Activated naive CD4-positive, alpha-beta T cell treated with anti-CD3 and anti-CD28 coated beads, Interleukin-2, amount 50 U/mL, for 24 hours (primary cell): ENCODE data around the gene ZNF567.
"Not testable (repeated sequence)": the region's sequence is repeated elsewhere in the genome, so short reads cannot be mapped to it uniquely, and the experiment has no call there.

Source experiments
- H3K27ac Mint-ChIP-seq: one replicate; pipeline ENCODE4 v1.8.0; 2021; ENCODE audit warnings: mild to moderate bottlenecking, mixed read lengths
- H3K27me3 Mint-ChIP-seq: one replicate; pipeline ENCODE4 v1.8.0; 2021; ENCODE audit warnings: mixed read lengths
- H3K36me3 Mint-ChIP-seq: one replicate; pipeline ENCODE4 v1.8.0; 2021; ENCODE audit warnings: mixed read lengths
- H3K4me1 Mint-ChIP-seq: one replicate; pipeline ENCODE4 v1.8.0; 2021; ENCODE audit warnings: mixed read lengths
- H3K4me3 Mint-ChIP-seq: one replicate; pipeline ENCODE4 v1.8.0; 2021; ENCODE audit warnings: mild to moderate bottlenecking, mixed read lengths
- H3K9me3 Mint-ChIP-seq: one replicate; pipeline ENCODE4 v1.8.0; 2021; ENCODE audit warnings: mixed read lengths

The ZNF567 gene

DNA sequence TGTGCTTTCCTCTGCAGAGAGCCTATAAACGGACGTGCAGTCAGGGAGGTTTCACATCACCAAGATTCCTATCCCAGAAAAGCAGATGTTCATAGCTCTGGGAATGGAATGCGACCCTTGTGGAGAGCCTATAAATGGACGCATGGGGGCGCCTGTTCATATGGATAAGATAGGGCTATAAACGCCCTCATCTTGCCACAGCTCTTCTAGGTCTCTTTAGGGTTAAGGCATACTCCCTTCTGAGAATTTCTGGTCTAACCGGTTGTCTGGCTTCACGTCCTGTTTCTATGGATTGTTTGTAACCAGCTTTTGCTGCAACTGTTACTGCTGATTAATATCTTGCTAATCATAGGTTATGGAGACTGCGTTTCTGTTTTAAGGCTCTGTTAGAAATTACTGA lies 48.8 kb downstream of the ZNF567 start:
- H3K27me3 Mint-ChIP-seq, H3K4me1 Mint-ChIP-seq, H3K4me3 Mint-ChIP-seq, H3K27ac Mint-ChIP-seq: not testable (repeated sequence)
- peaks cover 51% of the 10 kb centered on the region for H3K9me3 Mint-ChIP-seq
- peaks cover 67% of the 10 kb centered on the region for H3K36me3 Mint-ChIP-seq

DNA sequence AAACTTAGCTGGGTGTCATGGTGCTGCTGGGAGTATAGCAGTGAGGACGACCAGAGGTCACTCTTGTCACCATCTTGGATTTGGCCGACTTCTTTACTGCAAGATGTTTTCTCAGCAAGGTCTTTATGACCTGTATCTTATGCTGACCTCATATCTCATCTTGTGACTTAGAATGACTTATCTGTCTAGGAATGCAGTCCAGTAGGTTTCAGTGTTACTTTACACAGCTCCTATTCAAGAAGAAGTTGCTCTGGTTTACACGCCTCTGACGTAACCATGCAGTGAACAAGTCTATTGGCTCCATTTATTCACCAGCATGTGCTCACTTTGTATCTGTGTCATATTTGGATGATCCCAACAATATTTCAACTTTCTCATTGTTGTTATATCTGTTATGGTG lies 58.5 kb downstream of the ZNF567 start:
- H3K9me3 Mint-ChIP-seq = peaks cover 13% of the 10 kb centered on the region
- H3K27me3 Mint-ChIP-seq = no peaks in the 10 kb centered on the region
- no peaks in the 10 kb centered on the region for H3K4me1 Mint-ChIP-seq
- no peak overlapping the region for H3K4me3 Mint-ChIP-seq
- peaks cover 58% of the 10 kb centered on the region for H3K36me3 Mint-ChIP-seq
- no peak overlapping the region for H3K27ac Mint-ChIP-seq

DNA sequence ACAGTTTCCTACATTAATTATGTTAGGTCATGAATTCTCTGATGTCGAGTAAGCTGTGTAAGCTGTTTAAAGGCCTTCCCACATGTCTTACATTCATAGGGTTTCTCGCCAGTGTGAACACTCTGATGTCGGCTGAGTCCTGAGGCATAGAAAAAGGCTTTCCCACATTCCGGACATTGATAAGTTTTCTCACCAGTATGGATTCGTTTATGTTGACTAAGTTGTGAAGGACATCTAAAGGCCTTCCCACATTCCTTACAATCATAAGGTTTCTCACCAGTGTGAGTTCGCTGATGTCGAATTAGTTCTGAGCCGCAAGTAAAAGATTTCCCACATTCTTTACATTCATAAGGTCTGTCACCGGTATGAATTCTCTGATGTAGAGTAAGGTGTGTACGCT lies 60.3 kb downstream of the ZNF567 start:
- Mint-ChIP-seq H3K36me3 (peaks cover 65% of the 10 kb centered on the region), H3K27me3 (no peaks in the 10 kb centered on the region), H3K4me1 (no peaks in the 10 kb centered on the region), H3K9me3 (peaks cover 15% of the 10 kb centered on the region), H3K4me3 (no peak overlapping the region), H3K27ac (no peak overlapping the region)

DNA sequence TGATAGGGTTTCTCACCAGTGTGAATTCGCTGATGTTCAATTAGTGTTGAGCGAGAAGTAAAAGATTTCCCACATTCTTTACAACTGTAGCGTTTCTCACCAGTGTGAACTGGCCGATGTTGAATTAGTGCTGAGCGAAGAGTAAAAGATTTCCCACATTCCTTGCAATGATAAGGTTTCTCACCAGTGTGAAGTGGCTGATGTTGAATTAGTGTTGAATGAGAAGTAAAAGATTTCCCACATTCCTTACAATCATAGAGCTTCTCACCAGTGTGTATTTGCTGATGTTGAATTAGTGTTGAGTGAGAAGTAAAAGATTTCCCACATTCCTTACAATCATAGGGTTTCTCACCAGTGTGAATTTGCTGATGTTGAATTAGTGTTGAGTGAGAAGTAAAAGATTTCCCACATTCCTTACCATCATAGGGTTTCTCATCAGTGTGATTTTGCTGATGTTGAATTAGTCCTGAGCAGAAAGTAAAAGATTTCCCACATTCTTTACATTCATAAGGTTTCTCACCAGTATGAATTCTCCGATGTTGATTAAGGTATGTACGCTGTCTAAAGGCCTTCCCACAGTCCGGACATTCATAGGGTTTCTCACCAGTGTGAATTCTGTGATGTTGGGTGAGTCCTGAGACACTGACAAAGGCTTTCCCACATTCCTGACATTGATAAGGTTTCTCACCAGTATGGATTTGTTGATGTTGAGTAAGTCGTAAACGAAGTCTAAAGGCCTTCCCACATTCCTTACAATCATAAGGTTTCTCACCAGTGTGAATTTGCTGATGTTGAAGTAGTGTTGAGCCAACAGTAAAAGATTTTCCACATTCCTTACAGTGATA lies 61.2 kb downstream of the ZNF567 start:
- Mint-ChIP-seq H3K9me3 (peaks cover 15% of the 10 kb centered on the region), H3K27me3 (no peaks in the 10 kb centered on the region), H3K27ac (no peak overlapping the region), H3K4me3 (no peak overlapping the region), H3K36me3 (peaks cover 63% of the 10 kb centered on the region), H3K4me1 (no peaks in the 10 kb centered on the region)

DNA sequence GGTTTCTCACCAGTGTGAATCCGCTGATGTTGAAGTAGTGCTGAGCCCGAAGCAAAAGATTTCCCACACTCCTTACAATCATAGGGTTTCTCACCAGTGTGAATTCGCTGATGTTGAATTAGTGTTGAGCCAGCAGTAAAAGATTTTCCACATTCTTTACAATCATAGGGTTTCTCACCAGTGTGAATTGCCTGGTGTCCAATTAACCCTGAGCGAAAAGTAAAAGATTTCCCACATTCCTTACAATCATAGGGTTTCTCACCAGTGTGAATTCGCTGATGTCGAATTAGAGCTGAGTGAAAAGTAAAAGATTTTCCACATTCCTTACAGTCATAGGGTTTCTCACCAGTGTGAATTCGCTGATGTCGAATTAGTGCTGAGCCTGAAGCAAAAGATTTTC lies 62.2 kb downstream of the ZNF567 start:
- H3K4me3 Mint-ChIP-seq, H3K4me1 Mint-ChIP-seq, H3K27me3 Mint-ChIP-seq, H3K27ac Mint-ChIP-seq: not testable (repeated sequence)
- Mint-ChIP-seq H3K9me3 (peaks cover 15% of the 10 kb centered on the region), H3K36me3 (peaks cover 69% of the 10 kb centered on the region)

DNA sequence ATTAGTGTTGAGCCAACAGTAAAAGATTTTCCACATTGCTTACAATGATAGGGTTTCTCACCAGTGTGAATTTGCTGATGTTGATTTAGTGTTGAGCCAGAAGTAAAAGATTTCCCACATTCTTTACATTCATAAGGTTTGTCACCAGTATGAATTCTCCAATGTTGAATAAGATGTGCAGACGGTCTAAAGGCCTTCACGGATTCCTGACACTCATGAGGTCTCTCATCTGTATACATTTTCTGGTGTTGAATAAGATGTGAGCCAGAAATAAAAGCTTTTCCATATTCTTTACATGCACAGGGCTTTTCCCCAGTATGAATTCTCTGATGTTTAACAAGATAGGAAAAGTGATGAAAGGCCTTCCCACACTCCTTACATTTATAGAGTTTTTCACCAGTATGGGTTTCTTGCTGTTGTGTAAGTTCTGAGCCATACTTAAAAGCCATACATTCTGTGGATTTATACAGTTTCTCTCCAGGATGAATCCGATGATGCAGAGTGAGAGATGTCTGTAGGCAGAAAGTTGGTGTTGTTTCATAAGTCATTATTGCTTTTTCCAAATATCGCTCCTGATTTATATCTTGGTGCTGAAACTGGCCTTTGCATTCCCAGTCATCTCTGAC lies 62.8 kb downstream of the ZNF567 start:
- H3K27ac Mint-ChIP-seq = no peak overlapping the region
- H3K4me1 Mint-ChIP-seq = no peaks in the 10 kb centered on the region
- H3K27me3 Mint-ChIP-seq = no peaks in the 10 kb centered on the region
- H3K9me3 Mint-ChIP-seq = peaks cover 15% of the 10 kb centered on the region
- no peak overlapping the region for H3K4me3 Mint-ChIP-seq
- H3K36me3 Mint-ChIP-seq = peaks cover 71% of the 10 kb centered on the region
